GM23338 (cell line): Measurements from ENCODE around the gene TTC28. TPM values are rescaled to one million over a fixed set of nuclear protein-coding genes. Genes with fewer than 3 reads are reported as not detected.

Source experiments
- ATAC-seq: fragments of 200-7000 bp; cut with Tn5 transposase; 3 replicates; pipeline ENCODE4 v1.9.1; 2020
- DNase-seq: peaks from one replicate; pipeline ENCODE4 v3.0.0-alpha.2; 2015; ENCODE audit warnings: low spot score
- H2AFZ ChIP-seq: fragments of 200-600 bp; sonication (generic); 2 replicates; pipeline ENCODE4 v1.8.0; 2016; ENCODE audit warnings: antibody characterized with exemption, mild to moderate bottlenecking, moderate library complexity
- H3F3A ChIP-seq: fragments of 200-600 bp; sonication (generic); replicated peaks from 2 replicates; pipeline ENCODE4 v1.8.0; 2017; ENCODE audit warnings: antibody characterized with exemption, mixed run types, low read depth
- H3K27ac ChIP-seq: fragments of 200-600 bp; sonication (generic); 2 replicates; pipeline ENCODE4 v1.6.1; 2016; ENCODE audit warnings: low read depth
- H3K27me3 ChIP-seq: fragments of 200-600 bp; sonication (generic); 2 replicates; pipeline ENCODE4 v1.8.0; 2016; ENCODE audit warnings: mild to moderate bottlenecking, mixed run types, moderate library complexity; ENCODE audit not compliant: insufficient read depth
- H3K36me3 ChIP-seq: fragments of 200-600 bp; sonication (generic); 2 replicates; pipeline ENCODE4 v1.8.0; 2016; ENCODE audit warnings: mild to moderate bottlenecking; ENCODE audit not compliant: insufficient read depth
- H3K4me1 ChIP-seq: fragments of 200-600 bp; sonication (generic); 2 replicates; pipeline ENCODE4 v1.8.0; 2016; ENCODE audit warnings: mild to moderate bottlenecking, moderate library complexity; ENCODE audit not compliant: insufficient read depth
- H3K4me2 ChIP-seq: fragments of 200-600 bp; sonication (generic); 2 replicates; pipeline ENCODE4 v1.7.1; 2017; ENCODE audit warnings: mixed run types
- H3K4me3 ChIP-seq: fragments of 200-600 bp; sonication (generic); 2 replicates; pipeline ENCODE4 v1.6.1; 2016; ENCODE audit warnings: mixed run types
- H3K79me2 ChIP-seq: fragments of 200-600 bp; sonication (generic); replicated peaks from 2 replicates; pipeline ENCODE4 v1.8.0; 2017; ENCODE audit warnings: mild to moderate bottlenecking; ENCODE audit not compliant: insufficient read depth
- H3K9me2 ChIP-seq: fragments of 200-600 bp; sonication (generic); 2 replicates; pipeline ENCODE4 v1.8.0; 2017; ENCODE audit not compliant: insufficient read depth
- H4K20me1 ChIP-seq: fragments of 200-600 bp; sonication (generic); replicated peaks from 2 replicates; pipeline ENCODE4 v1.8.0; 2017; ENCODE audit warnings: mild to moderate bottlenecking; ENCODE audit not compliant: insufficient read depth
- H3K27ac Mint-ChIP-seq: 2 replicates; pipeline ENCODE4 v1.8.0; 2020; ENCODE audit warnings: inconsistent platforms, mild to moderate bottlenecking, moderate library complexity, mixed read lengths
- H3K27me3 Mint-ChIP-seq: 3 replicates; pipeline ENCODE4 v1.8.0; 2022; ENCODE audit warnings: low read depth, mild to moderate bottlenecking, moderate library complexity, mixed read lengths, inconsistent platforms; ENCODE audit not compliant: insufficient read depth, poor library complexity
- H3K36me3 Mint-ChIP-seq: 3 replicates; pipeline ENCODE4 v1.8.0; 2021; ENCODE audit warnings: low read depth, mild to moderate bottlenecking, inconsistent platforms, moderate library complexity, mixed read lengths
- H3K4me1 Mint-ChIP-seq: 3 replicates; pipeline ENCODE4 v1.8.0; 2020; ENCODE audit warnings: mild to moderate bottlenecking, inconsistent platforms, mixed read lengths
- H3K4me3 Mint-ChIP-seq: 3 replicates; pipeline ENCODE4 v1.8.0; 2021; ENCODE audit warnings: moderate library complexity, mild to moderate bottlenecking, inconsistent platforms, mixed read lengths
- H3K9me3 Mint-ChIP-seq: 3 replicates; pipeline ENCODE4 v1.8.0; 2020; ENCODE audit warnings: moderate library complexity, mild to moderate bottlenecking, inconsistent platforms, mixed read lengths
- CREB1 ChIP-seq: fragments of 250-450 bp; sonication (Bioruptor Pico); IDR thresholded peaks from 2 replicates; pipeline ENCODE4 v1.5.0; 2020; ENCODE audit warnings: low read depth, mild to moderate bottlenecking, moderate library complexity
- CTCF ChIP-seq, 2 experiments: fragments of 200-600 bp in 1 of 2; sonication (generic) in 1 of 2; conservative IDR thresholded peaks; 2 replicates each; pipeline versions ENCODE4 v1.5.1 to v1.6.1; 2016 to 2017; ENCODE audit warnings: antibody characterized with exemption in 2 of 2, low read depth in 2 of 2, mild to moderate bottlenecking in 2 of 2, moderate library complexity in 1 of 2
- EZH2 ChIP-seq: fragments of 200-600 bp; sonication (generic); IDR thresholded peaks from one replicate; pipeline ENCODE4 v1.8.0; 2017; ENCODE audit warnings: antibody characterized with exemption, mild to moderate bottlenecking, low read depth; ENCODE audit not compliant: unreplicated experiment
- EZH2phosphoT487 ChIP-seq: fragments of 200-600 bp; sonication (generic); IDR thresholded peaks from one replicate; pipeline ENCODE4 v1.8.1; 2018; ENCODE audit warnings: antibody characterized with exemption; ENCODE audit not compliant: unreplicated experiment
- JUNB ChIP-seq: IDR thresholded peaks from one replicate; pipeline ENCODE4 v1.6.1; 2016; ENCODE audit warnings: antibody characterized with exemption; ENCODE audit not compliant: unreplicated experiment
- NANOG ChIP-seq: IDR thresholded peaks from 2 replicates; pipeline ENCODE4 v1.6.1; 2016; ENCODE audit warnings: antibody characterized with exemption, borderline replicate concordance
- POLR2AphosphoS5 ChIP-seq: IDR thresholded peaks from 2 replicates; pipeline ENCODE4 v1.6.1; 2016; ENCODE audit warnings: antibody characterized with exemption, low read depth
- STAT1 ChIP-seq: IDR thresholded peaks from one replicate; pipeline ENCODE4 v1.6.1; 2016; ENCODE audit warnings: antibody characterized with exemption; ENCODE audit not compliant: unreplicated experiment
- ZNF114 ChIP-seq: fragments of 250-450 bp; sonication (Bioruptor Pico); IDR thresholded peaks from 2 replicates; pipeline ENCODE4 v1.5.0; 2020; ENCODE audit warnings: mild to moderate bottlenecking, moderate library complexity
- ZNF331 ChIP-seq: fragments of 250-450 bp; sonication (Bioruptor Pico); IDR thresholded peaks from 2 replicates; pipeline ENCODE4 v1.5.0; 2020; ENCODE audit warnings: low read depth, mild to moderate bottlenecking, moderate library complexity
- ZNF462 ChIP-seq: fragments of 250-450 bp; sonication (Bioruptor Pico); IDR thresholded peaks from 2 replicates; pipeline ENCODE4 v1.5.0; 2020; ENCODE audit warnings: mild to moderate bottlenecking, moderate library complexity
- polyA plus RNA-seq: library from polyadenylated mRNA; unstranded; fragments of >200 nt; fragmentation: Nextera tagmentation; extraction: Ambion mirVana; gene quantifications from 2 replicates; pipeline ENCODE4 v1.2.1, GENCODE V29; 2016
- total RNA-seq: library from RNA; depleted of rRNA; stranded (reverse); fragments of >200 nt; shearing (Covaris generic); gene quantifications from 2 replicates; pipeline ENCODE4 v1.2.3, GENCODE V29; 2014
- TF ChIP-seq, protein P1 (sequence below): IDR thresholded peaks from 2 replicates; pipeline ENCODE4 v1.6.1; 2016; ENCODE audit warnings: antibody characterized with exemption
- TF ChIP-seq, protein P2 (sequence below): IDR thresholded peaks from one replicate; pipeline ENCODE4 v1.6.1; 2018; ENCODE audit warnings: antibody characterized with exemption; ENCODE audit not compliant: unreplicated experiment

The TTC28 gene
- total and polyA plus RNA-seq, 2 experiments from 2014 or later: 4.5 to 16.1 TPM

- no peaks in the 10 kb centered on the region for H3K27me3 Mint-ChIP-seq
- H3K79me2 ChIP-seq: no peaks in the 10 kb centered on the region
- no peak overlapping the region for H3K4me3 Mint-ChIP-seq
- H3K4me3 ChIP-seq: no peak overlapping the region
- H3K9me2 ChIP-seq: no peaks in the 10 kb centered on the region
- no peak overlapping the region for H2AFZ ChIP-seq
- no peak overlapping the region for H3K27ac Mint-ChIP-seq
- peaks cover 63% of the 10 kb centered on the region for H3K36me3 Mint-ChIP-seq
- H3K27ac ChIP-seq: 0 out of 2 replicates have a peak overlapping the region, but pooled peaks have one; percentile 24
- no peaks in the 10 kb centered on the region for H3K4me1 ChIP-seq
- H3K36me3 ChIP-seq: peaks cover 13% of the 10 kb centered on the region; the same call in 1 of the 2 replicates
- no peak overlapping the region for H3K4me2 ChIP-seq
- 0 out of 2 replicates have a peak, but pooled peaks cover 4% of the 10 kb centered on the region for H3F3A ChIP-seq
- H3K27me3 ChIP-seq: no peaks in the 10 kb centered on the region
- H3K4me1 Mint-ChIP-seq: no peaks in the 10 kb centered on the region
- H3K9me3 Mint-ChIP-seq: no peaks in the 10 kb centered on the region
- H4K20me1 ChIP-seq: peaks cover 3% of the 10 kb centered on the region; the same call in 1 of the 2 replicates
- no peak for TF ChIP-seq EZH2
- TF ChIP-seq ZNF331 (CRISPR knock-in tag): no peak
- no peak for TF ChIP-seq EZH2phosphoT487
- TF ChIP-seq, protein P1, sequence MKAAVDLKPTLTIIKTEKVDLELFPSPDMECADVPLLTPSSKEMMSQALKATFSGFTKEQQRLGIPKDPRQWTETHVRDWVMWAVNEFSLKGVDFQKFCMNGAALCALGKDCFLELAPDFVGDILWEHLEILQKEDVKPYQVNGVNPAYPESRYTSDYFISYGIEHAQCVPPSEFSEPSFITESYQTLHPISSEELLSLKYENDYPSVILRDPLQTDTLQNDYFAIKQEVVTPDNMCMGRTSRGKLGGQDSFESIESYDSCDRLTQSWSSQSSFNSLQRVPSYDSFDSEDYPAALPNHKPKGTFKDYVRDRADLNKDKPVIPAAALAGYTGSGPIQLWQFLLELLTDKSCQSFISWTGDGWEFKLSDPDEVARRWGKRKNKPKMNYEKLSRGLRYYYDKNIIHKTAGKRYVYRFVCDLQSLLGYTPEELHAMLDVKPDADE: no peak
- no peak for TF ChIP-seq STAT1
- no peak for TF ChIP-seq NANOG
- TF ChIP-seq ZNF462 (CRISPR knock-in tag): no peak
- TF ChIP-seq, protein P2, sequence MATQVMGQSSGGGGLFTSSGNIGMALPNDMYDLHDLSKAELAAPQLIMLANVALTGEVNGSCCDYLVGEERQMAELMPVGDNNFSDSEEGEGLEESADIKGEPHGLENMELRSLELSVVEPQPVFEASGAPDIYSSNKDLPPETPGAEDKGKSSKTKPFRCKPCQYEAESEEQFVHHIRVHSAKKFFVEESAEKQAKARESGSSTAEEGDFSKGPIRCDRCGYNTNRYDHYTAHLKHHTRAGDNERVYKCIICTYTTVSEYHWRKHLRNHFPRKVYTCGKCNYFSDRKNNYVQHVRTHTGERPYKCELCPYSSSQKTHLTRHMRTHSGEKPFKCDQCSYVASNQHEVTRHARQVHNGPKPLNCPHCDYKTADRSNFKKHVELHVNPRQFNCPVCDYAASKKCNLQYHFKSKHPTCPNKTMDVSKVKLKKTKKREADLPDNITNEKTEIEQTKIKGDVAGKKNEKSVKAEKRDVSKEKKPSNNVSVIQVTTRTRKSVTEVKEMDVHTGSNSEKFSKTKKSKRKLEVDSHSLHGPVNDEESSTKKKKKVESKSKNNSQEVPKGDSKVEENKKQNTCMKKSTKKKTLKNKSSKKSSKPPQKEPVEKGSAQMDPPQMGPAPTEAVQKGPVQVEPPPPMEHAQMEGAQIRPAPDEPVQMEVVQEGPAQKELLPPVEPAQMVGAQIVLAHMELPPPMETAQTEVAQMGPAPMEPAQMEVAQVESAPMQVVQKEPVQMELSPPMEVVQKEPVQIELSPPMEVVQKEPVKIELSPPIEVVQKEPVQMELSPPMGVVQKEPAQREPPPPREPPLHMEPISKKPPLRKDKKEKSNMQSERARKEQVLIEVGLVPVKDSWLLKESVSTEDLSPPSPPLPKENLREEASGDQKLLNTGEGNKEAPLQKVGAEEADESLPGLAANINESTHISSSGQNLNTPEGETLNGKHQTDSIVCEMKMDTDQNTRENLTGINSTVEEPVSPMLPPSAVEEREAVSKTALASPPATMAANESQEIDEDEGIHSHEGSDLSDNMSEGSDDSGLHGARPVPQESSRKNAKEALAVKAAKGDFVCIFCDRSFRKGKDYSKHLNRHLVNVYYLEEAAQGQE: no peak
- TF ChIP-seq ZNF114 (CRISPR knock-in tag): no peak
- no peak for TF ChIP-seq CREB1
- TF ChIP-seq CTCF (conservative IDR thresholded peaks at IDR 0.05; ENCODE audit: low read depth in 2 of 2): no peak
- TF ChIP-seq POLR2AphosphoS5: no peak
- no peak for TF ChIP-seq JUNB
- no peak for DNase-seq
- ATAC-seq: no peak
Observed at GRCh38 chr22:28715611-28716010, 36.0 kb upstream of the TTC28 start.
